Natural killer cell (primary cell): ENCODE data around the gene SCNN1A. TPM values are rescaled to one million over a fixed set of nuclear protein-coding genes. Genes with fewer than 3 reads are reported as not detected.
"Not testable (repeated sequence)": the region's sequence is repeated elsewhere in the genome, so short reads cannot be mapped to it uniquely, and the experiment has no call there.

ENCODE experiments used
- ATAC-seq, 3 donors: fragments of 150-1000 bp in 2 of 3; fragments of 200-7000 bp in 1 of 3; cut with Tn5 transposase; 1 replicate in 1 of 3; 2 replicates in 2 of 3; pipeline ENCODE4 v1.10.0; 2021; ENCODE audit warnings: mild to moderate bottlenecking in 2 of 3, moderate library complexity in 2 of 3
- DNase-seq, 2 donors: peaks; one replicate each; pipeline versions ENCODE4 v3.0.0 to v3.0.0-alpha.2; 2013 to 2021; ENCODE audit warnings: mixed read lengths in 1 of 2
- H3K27ac ChIP-seq: one replicate; pipeline ENCODE4 v1.5.1; 2013; ENCODE audit warnings: mild to moderate bottlenecking, low read length
- H3K27me3 ChIP-seq: one replicate; pipeline ENCODE4 v1.6.1; 2013; ENCODE audit warnings: low read length; ENCODE audit not compliant: control insufficient read depth, insufficient read depth
- H3K36me3 ChIP-seq: one replicate; pipeline ENCODE4 v1.6.1; 2013; ENCODE audit warnings: low read length; ENCODE audit not compliant: control insufficient read depth, insufficient read depth
- H3K4me1 ChIP-seq: one replicate; pipeline ENCODE4 v1.6.1; 2013; ENCODE audit warnings: low read length; ENCODE audit not compliant: control insufficient read depth, insufficient read depth
- H3K4me3 ChIP-seq: one replicate; pipeline ENCODE4 v1.5.1; 2013; ENCODE audit warnings: low read length
- H3K9me3 ChIP-seq: one replicate; pipeline ENCODE4 v1.6.1; 2013; ENCODE audit warnings: low read length; ENCODE audit not compliant: control insufficient read depth, insufficient read depth
- H3K27ac Mint-ChIP-seq, 2 donors: one replicate each; pipeline ENCODE4 v1.8.0; 2022; ENCODE audit warnings: mild to moderate bottlenecking in 2 of 2, mixed read lengths in 2 of 2, moderate library complexity in 1 of 2
- H3K27me3 Mint-ChIP-seq, 2 donors: one replicate each; pipeline ENCODE4 v1.8.0; 2022; ENCODE audit warnings: low read depth in 2 of 2, mixed read lengths in 2 of 2
- H3K36me3 Mint-ChIP-seq: one replicate; pipeline ENCODE4 v1.8.0; 2022; ENCODE audit warnings: mixed read lengths
- H3K4me1 Mint-ChIP-seq, 2 donors: one replicate each; pipeline ENCODE4 v1.8.0; 2022; ENCODE audit warnings: mixed read lengths in 2 of 2
- H3K4me3 Mint-ChIP-seq: one replicate; pipeline ENCODE4 v1.8.0; 2022; ENCODE audit warnings: mild to moderate bottlenecking, moderate library complexity, mixed read lengths
- H3K9me3 Mint-ChIP-seq, 2 donors: one replicate each; pipeline ENCODE4 v1.8.0; 2022; ENCODE audit warnings: mixed read lengths in 2 of 2
- CTCF ChIP-seq: fragments of 200-600 bp; IDR thresholded peaks from one replicate; pipeline ENCODE4 v1.8.0; 2022; ENCODE audit warnings: antibody characterized with exemption
- WGBS: methylation state at CpG from one replicate; pipeline ENCODE4 v1.1.7; 2013; ENCODE audit warnings: missing lambda C conversion rate; ENCODE audit not compliant: insufficient coverage; 5-methylcytosine and 5-hydroxymethylcytosine counted together
- intact Hi-C: fragments of 100-400 bp; cut with micrococcal nuclease; formaldehyde crosslinking; loops from one replicate; pipeline ENCODE4 v1.14.2; 2022
- total RNA-seq, 4 donors: library from RNA; stranded (reverse); fragments of 120-200 nt in 1 of 4; gene quantifications; one replicate each; pipeline versions ENCODE4 v1.2.3 to v1.2.4, GENCODE V29; 2013 to 2022

SCNN1A gene
- total RNA-seq, 3 donors from 2014 or later (not counting 1 experiment from before 2014, with no cell fraction given) = 1.5 to 3.0 (median 1.5) TPM

GRCh38 chr12:6338955-6339354 lies 36.4 kb downstream of the SCNN1A start:
- no peak overlapping the region for H3K27ac Mint-ChIP-seq
- no peaks in the 10 kb centered on the region for H3K9me3 Mint-ChIP-seq
- 30% methylated on average over 3 of the region's 3 CpGs for WGBS
- ATAC-seq (no peak), DNase-seq (no peak)
- Histone ChIP-seq H3K27me3 (no peaks in the 10 kb centered on the region), H3K27ac (peak overlapping the region; percentile 79), H3K36me3 (peaks cover 8% of the 10 kb centered on the region), H3K4me1 (peaks cover 90% of the 10 kb centered on the region), H3K9me3 (no peaks in the 10 kb centered on the region), H3K4me3 (peak overlapping the region; percentile 94)
- intact Hi-C loops = loop anchor here (5.0 kb wide), 1 partner anchor 268 kb away; the partner anchor contains the start of gene CHD4
- H3K4me1 Mint-ChIP-seq = peaks cover 28 to 44% of the 10 kb centered on the region in 2 donors
- H3K36me3 Mint-ChIP-seq = no peaks in the 10 kb centered on the region
- TF ChIP-seq CTCF = no peak
- H3K4me3 Mint-ChIP-seq = no peak overlapping the region
- H3K27me3 Mint-ChIP-seq = no peaks in the 10 kb centered on the region

GRCh38 chr12:6338536-6338935 lies 36.8 kb downstream of the SCNN1A start:
- peak overlapping the region; percentile 79 for H3K27ac ChIP-seq
- not testable (repeated sequence) for H3K9me3 Mint-ChIP-seq, H3K36me3 Mint-ChIP-seq, H3K27me3 ChIP-seq, H3K4me3 Mint-ChIP-seq, DNase-seq, H3K27ac Mint-ChIP-seq, ATAC-seq, H3K27me3 Mint-ChIP-seq, H3K9me3 ChIP-seq
- peak overlapping the region; percentile 94 for H3K4me3 ChIP-seq
- H3K4me1 Mint-ChIP-seq = peaks cover 26 to 45% of the 10 kb centered on the region in 2 donors
- peaks cover 92% of the 10 kb centered on the region for H3K4me1 ChIP-seq
- intact Hi-C loops = loop anchor here (5.0 kb wide), 1 partner anchor 269 kb away; the partner anchor contains the start of gene CHD4
- WGBS = 42% methylated on average over 6 of the region's 8 CpGs
- H3K36me3 ChIP-seq = peaks cover 12% of the 10 kb centered on the region

DNA sequence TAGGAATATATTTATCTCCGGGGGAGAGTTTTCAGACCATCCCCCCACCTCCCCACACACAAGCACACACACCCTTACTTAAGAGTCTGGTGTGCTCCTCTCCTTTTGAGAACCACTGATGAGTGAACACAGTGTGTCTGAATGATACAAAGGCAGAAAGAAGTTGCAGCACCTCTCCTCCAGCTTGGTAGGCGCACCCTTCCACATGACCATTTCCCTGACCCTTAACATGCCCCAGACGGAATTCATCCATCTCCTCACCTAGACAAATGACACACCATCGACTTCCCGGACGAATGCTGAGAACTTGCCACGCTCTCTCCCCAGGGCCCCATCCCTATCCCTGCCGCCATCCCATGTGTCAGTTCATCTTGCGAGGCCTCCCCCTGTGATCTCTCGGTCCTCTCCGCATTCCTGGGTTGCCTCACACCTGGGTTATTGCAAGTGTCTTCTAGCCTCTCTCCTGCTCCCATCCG lies 37.4 kb downstream of the SCNN1A start:
- Mint-ChIP-seq H3K27ac (no peak overlapping the region), H3K9me3 (no peaks in the 10 kb centered on the region), H3K4me3 (no peak overlapping the region), H3K36me3 (peaks cover under 1% of the 10 kb centered on the region), H3K27me3 (no peaks in the 10 kb centered on the region), H3K4me1 (peaks cover 21 to 45% of the 10 kb centered on the region in 2 donors)
- H3K4me3 ChIP-seq = peak overlapping the region; percentile 94
- peaks cover 92% of the 10 kb centered on the region for H3K4me1 ChIP-seq
- H3K27ac ChIP-seq = peak overlapping the region; percentile 79
- no peak for TF ChIP-seq CTCF
- no peaks in the 10 kb centered on the region for H3K9me3 ChIP-seq
- peak in 1 of 2 donors; percentile 58 for DNase-seq
- no peaks in the 10 kb centered on the region for H3K27me3 ChIP-seq
- no peak for ATAC-seq
- H3K36me3 ChIP-seq = peaks cover 17% of the 10 kb centered on the region
- WGBS = 19% methylated on average over 11 of the region's 12 CpGs
- intact Hi-C loops = loop anchor here (1.0 to 5.0 kb wide), 5 partner anchors 29 to 269 kb away; partner anchors contain the start of genes CHD4 and GAPDH

DNA sequence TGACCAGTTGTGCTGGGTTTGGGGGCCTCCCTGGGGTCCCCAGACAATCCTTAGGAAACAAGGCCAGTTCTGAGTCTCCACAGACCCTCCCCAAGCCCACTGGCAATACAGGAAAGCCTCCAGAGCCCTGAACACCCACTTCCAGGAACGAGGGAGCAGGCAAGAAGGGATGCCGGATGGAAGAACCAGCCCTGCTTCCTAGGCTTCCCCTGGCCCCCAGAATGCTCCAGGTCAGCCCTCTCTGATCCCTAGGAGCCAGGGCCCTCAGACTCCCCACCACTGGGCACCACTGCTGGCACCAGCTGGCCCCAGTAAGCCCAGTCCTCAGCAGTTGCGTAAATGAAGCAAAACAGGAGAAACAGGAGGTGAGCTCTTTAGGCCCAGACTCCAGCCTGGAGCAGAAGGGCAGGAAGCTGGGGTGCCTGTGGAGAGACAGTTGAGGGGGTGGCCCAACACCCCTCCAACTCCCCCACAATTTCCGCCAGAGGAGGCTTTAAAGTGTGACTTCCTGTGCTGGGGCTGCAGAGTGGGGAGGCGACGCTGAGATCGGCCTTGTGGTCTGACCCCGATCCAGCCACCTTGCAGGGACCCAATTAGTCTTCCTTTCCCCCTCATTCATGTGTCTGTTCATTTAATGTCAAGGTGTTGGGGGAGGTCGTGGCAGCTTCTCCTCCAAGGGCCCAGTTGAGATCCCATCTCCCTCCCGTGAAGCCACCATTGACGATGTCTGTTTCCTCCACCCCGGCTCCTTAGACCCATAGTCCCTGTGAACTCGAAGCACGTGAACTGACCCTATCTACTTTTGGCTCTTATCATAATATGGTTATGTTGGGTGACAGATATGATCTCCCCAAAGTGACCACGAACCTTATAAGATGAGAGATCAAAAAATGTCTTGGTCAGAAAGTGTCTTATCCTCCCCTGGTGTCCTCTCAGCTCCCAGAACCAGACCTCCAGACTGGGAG lies 38.2 kb downstream of the SCNN1A start:
- no peaks in the 10 kb centered on the region for H3K9me3 Mint-ChIP-seq
- 6% methylated on average over 5 of the region's 15 CpGs for WGBS
- Histone ChIP-seq H3K27ac (peak overlapping the region; percentile 79), H3K9me3 (no peaks in the 10 kb centered on the region), H3K36me3 (peaks cover 25% of the 10 kb centered on the region), H3K27me3 (no peaks in the 10 kb centered on the region), H3K4me1 (peaks cover 92% of the 10 kb centered on the region), H3K4me3 (peak overlapping the region; percentile 94)
- H3K4me3 Mint-ChIP-seq = no peak overlapping the region
- peak; percentile 41 to 73 (median 70) for ATAC-seq
- H3K27ac Mint-ChIP-seq = no peak overlapping the region
- H3K4me1 Mint-ChIP-seq = peaks cover 13 to 45% of the 10 kb centered on the region in 2 donors
- no peak for TF ChIP-seq CTCF
- intact Hi-C loops = loop anchor here (1.0 to 5.0 kb wide), 5 partner anchors 30 to 270 kb away; partner anchors contain the start of genes CHD4 and GAPDH
- H3K27me3 Mint-ChIP-seq = no peaks in the 10 kb centered on the region
- DNase-seq = peak; percentile 71 to 89
- H3K36me3 Mint-ChIP-seq = peaks cover 7% of the 10 kb centered on the region
